ENCODE results near the gene DCX.

The DCX gene

DNA sequence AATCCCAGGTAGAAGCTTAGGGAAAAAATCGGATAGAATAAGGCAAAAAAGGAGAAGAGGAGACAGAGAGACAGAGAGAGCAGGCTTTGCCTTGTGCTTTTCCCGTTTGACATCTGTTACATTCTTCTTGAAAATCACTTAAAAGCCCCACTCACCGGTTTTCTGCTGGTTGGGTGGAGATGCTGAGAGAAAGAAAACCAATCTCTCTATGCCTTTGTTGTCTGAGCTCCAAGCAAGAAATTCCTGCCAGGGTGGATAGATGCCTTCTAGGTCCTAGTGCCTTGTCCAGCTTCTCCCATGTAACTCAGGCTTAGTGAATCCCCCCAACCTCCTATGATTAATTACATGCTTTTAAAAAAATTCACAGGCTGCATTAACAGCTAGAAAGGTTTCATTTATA, at the start of gene DCX:
Gene DCX (minus strand): TSS at position 210 of the 400 bp plus-strand sequence. CDS start 1,794 bp downstream, outside the sequence.
- no peak for DNase-seq

DNA sequence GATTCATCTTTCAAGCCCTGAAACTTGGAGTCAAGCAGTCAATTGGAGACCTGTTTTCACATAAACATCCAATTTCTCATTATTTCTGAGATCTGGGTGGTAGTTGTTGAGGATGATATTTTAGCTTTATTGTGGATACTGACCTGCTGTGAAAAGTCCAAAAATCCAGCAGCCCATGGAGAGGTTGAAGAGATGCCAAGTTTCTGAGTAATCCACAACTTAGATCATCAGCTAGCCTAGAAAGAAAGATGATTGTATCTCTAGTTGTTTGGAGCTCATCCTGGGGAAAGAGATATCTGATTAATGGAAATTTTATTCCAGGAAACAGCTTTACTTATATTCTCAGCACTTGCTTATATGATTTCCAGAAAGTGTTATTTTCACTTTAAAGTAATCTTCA, 48.6 kb upstream of the DCX start:
- DNase-seq, result no peak

GRCh38 chrX:111447298-111447697, 35.3 kb upstream of the DCX start:
- peak; percentile 31 to 37 for DNase-seq

DNA sequence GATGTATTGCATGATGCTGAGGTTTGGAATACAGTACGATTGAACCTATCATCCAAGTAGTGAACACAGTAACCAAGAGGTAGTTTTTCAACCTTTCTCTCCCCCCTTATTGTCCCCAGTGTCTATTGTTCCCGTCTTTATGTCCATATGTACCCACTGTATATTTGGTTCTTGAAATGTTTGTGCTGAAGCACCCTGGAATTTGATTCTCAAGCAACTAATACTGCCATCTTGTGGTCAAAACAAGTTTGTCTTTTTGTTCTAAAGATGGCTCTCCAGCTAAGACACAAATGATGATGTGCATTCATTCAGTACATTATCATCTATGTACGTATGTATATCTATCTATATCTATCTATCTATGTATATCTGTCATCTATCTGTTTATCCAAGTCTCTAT, 33.5 kb upstream of the DCX start:
- peak; percentile 26 to 53 for DNase-seq

GRCh38 chrX:111444881-111445280, 32.9 kb upstream of the DCX start:
- no peak for DNase-seq

GRCh38 chrX:111443946-111444345, 32.0 kb upstream of the DCX start:
- DNase-seq, result no peak

GRCh38 chrX:111442791-111443190, 30.8 kb upstream of the DCX start:
- DNase-seq, result no peak

DNA sequence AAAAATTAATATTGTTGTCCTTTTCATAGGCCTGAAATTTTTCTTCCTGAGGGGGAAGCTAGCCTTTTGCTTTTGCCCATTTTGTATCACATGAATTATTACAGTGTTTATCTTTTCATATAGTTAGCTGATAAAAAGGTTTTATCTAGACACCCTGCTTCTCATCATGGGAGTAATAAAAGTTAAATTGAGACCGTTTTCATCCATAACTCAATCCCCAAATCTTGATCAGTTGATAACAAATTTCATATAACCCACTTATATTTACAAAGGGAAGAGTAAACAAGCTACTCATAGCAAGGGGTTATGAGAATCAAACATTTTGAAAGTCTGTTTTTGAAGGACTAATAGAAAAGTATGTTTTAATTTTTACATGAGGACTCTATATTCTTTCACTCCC, 23.5 kb upstream of the DCX start:
- no peak for DNase-seq

DNA sequence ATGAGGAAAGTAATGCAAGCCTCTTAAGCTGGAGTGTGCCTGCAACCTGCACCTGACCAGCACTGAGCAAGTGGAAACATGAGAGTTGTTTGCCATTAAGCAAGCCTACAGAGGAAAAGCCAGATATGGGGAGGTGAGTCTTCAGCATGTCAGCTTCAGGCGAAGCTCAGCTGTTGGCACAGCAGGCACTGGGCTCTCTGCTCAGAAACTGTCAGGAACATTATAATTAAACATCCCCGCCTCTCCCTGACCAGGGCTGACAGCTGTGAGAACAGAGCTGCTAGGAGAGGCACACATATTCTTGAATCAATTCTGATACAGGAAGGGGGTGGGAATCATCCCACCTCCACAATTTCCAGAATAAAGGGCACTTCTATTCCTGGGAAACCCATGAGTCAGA, 19.0 kb upstream of the DCX start:
- no peak for DNase-seq

- no peak for DNase-seq
These were observed 435 bp downstream of the DCX start for GRCh38 chrX:111411557-111411956.

DNA sequence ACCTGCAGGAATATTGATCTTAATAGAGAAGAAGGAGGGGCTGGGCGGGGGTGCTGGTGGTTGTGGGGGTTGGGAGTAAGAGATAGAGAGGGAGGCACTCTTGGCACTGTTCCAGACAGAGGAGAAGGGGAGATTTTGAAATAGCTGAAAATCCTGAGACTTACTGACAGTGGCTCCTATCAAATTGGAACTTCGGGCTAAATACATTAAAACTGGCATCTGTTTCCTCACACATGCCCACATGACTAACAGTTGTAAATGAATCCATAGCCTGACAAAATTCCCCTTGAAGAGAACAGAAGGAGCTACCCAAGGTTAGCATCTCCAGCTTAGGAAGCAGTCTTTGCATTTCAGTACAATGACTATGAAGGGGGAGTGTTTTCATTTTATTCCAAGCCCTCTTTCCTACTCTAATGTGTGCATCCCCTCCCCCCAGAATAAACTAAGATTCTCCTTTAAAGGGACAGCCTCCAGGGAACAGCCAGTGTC, 1.4 kb downstream of the DCX start:
- no peak for DNase-seq

- no peak for DNase-seq
These were observed 2.7 kb downstream of the DCX start for GRCh38 chrX:111409326-111409725.

- peak in 1 of 2 experiments; percentile 0 for DNase-seq
These were observed 4.0 kb downstream of the DCX start for GRCh38 chrX:111407948-111408347.

DNA sequence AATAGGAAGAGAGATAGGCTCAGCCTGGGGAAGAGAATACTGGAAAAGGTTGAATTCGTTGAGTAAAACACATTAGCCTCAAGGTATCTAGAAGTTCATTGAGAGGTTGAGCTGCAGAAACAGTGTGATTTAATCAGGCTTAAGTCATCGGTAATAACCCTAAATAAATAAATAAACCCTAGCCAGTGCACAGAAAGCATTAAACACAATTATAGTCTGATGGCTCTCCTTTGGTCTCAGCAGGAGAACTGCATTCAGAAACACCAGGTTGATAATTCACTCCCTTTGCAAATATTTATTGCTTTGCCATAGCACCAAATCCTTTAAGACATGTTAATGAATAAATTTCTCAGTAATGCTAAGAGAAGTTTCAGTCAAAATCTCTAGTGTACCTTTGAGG, 9.6 kb downstream of the DCX start:
- no peak for DNase-seq

GRCh38 chrX:111395149-111395548, 16.8 kb downstream of the DCX start:
- no peak for DNase-seq

GRCh38 chrX:111394569-111394968, 17.4 kb downstream of the DCX start:
- no peak for DNase-seq

- DNase-seq, result no peak
These were observed 24.4 kb downstream of the DCX start for GRCh38 chrX:111387470-111388070.

DNA sequence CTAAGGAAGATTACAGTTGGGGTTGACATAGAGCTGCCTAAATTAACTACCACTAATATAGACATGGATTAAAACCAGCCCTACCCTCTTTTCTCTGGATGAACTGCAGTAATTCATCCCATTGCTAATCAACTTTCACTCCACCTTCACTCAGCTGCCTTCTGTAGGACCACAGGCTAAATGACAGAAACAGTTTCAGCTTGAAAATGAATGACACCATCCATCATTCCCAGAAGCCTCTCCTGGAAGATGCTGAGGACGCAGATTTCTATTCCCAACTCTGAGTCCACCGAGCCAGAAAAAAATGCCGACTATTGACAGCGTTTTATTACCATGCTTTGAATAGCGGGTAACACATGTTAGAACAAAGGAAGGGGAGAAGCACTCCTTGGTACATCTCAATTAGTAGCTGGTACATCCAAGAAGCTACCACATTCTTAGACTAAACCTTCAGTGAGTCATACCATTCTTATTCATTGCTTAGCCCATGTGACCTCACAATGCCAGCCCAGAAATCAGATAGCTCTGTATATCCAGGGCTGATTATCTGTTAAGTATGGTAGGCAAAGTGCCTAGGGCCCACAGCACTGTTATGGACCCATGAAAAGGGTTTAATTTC, 25.3 kb downstream of the DCX start:
- DNase-seq, result no peak

DNA sequence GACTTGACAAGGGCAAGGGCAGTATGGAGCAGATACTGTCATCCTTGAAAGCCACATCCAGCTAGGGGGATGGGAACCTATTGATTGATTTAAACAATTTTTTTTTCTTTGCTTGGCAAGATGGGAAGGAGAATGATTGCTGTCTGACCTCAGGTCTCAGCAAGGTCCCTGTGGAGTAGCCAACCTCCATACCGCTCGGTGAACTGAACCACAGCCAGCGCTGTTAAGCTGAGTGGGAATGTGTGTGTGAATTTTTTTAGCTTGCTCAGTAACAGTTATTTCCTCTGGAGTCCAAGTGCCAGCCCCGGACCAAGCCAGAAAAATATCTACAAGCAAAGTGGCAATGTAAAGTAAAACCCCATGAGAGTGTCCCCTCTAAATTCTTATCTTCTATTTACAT, 25.9 kb downstream of the DCX start:
- no peak for DNase-seq

DNA sequence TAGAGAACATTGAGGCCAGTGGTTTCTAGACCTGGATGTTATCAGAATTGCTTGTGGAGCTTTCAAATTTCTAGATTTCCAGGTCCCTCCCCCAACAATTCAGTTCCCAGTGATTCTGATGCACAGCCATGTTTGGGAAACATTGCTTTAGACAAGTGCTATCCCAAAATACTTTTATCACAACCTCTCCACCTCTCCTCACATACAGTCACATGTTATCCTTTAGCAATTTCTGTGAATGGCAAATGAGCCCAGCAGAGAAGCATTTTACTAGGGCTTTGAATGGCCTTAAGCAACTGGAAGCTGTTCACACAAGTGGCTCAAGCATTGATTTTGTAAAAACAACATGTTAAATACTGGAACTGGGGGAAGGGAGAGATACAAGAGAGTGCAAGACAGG, 29.7 kb downstream of the DCX start:
- no peak for DNase-seq

- no peak for DNase-seq
These were observed 35.0 kb downstream of the DCX start for GRCh38 chrX:111376897-111377578.

DNA sequence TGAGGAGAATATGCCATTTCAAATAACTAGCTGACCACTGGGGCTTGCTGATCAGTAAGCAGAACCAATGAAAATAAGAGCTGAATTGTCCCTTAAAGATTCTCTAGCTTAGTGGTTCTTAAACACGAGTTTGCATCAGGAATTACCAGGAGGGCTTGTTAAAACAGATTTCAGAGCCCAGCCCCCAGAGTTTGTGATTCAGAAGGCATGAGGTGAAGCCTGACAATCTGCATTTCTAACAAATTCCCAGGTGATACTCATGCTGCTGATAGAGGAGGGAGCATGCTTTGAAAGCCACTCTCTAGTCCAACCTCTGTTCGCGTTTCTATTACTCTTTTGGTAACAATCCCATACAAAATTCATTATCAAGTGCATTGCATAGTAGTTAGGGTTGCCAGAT, 35.5 kb downstream of the DCX start:
- no peak for DNase-seq

GRCh38 chrX:111375747-111376146, 36.2 kb downstream of the DCX start:
- peak; percentile 1 to 6 for DNase-seq

DNA sequence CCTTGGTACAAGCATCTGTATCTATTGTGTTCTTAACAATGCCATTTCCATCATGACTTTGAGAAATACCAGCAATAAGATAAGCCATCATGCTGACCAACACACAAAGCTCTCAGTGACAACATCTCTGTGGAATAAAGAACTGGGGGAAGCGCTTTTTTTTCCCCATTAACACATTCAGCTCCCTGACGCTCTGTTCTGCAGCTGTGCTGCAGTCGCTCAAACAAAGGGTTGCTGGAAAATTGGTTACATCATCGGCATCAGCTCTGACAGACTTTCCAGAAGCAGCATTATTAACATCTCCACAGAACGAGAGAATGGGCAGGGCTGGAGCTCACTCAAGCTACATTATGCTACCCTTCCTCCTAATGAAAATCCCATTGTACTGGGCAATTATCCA, 39.9 kb downstream of the DCX start:
- DNase-seq, result no peak

Data from Kasumi-1 (cell line).